GM18867 (cell line): ENCODE measurements around the gene ZNF311.
"Not testable (repeated sequence)": the region's sequence is repeated elsewhere in the genome, so short reads cannot be mapped to it uniquely, and the experiment has no call there.

Source experiments
- ATAC-seq: cut with Tn5 transposase; IDR thresholded peaks from one replicate; pipeline ENCODE4 v1.9.1; 2021; ENCODE audit warnings: mild to moderate bottlenecking, moderate library complexity; ENCODE audit not compliant: unreplicated experiment

The ZNF311 gene

GRCh38 chr6:28983838-28984237 lies 21.3 kb downstream of the ZNF311 start:
- ATAC-seq, result no peak

GRCh38 chr6:28982476-28983266 lies 22.4 kb downstream of the ZNF311 start:
- ATAC-seq, result no peak

- peak; percentile 48 for ATAC-seq
Measured at GRCh38 chr6:28981833-28982475, 23.2 kb downstream of the ZNF311 start.

- ATAC-seq, result peak; percentile 28
Measured at GRCh38 chr6:28981431-28981832, 23.7 kb downstream of the ZNF311 start.

- ATAC-seq, result peak; percentile 41
Measured at GRCh38 chr6:28980852-28981430, 24.2 kb downstream of the ZNF311 start.

- no peak for ATAC-seq
Measured at GRCh38 chr6:28980137-28980851, 24.8 kb downstream of the ZNF311 start.

GRCh38 chr6:28979679-28980078 lies 25.4 kb downstream of the ZNF311 start:
- no peak for ATAC-seq

GRCh38 chr6:28978959-28979561 lies 26.1 kb downstream of the ZNF311 start:
- peak; percentile 29 for ATAC-seq

- ATAC-seq, result no peak
Measured at GRCh38 chr6:28978133-28978491, 27.0 kb downstream of the ZNF311 start.

- ATAC-seq, result no peak
Measured at GRCh38 chr6:28977341-28978132, 27.6 kb downstream of the ZNF311 start.

- ATAC-seq, result no peak
Measured at GRCh38 chr6:28976677-28977076, 28.4 kb downstream of the ZNF311 start.

GRCh38 chr6:28974505-28974904 lies 30.6 kb downstream of the ZNF311 start:
- ATAC-seq, result no peak

GRCh38 chr6:28970056-28970455 lies 35.1 kb downstream of the ZNF311 start:
- ATAC-seq, result not testable (repeated sequence)

GRCh38 chr6:28969129-28969528 lies 36.0 kb downstream of the ZNF311 start:
- ATAC-seq, result no peak

- ATAC-seq, result no peak
Measured at GRCh38 chr6:28968476-28968875, 36.6 kb downstream of the ZNF311 start.

- ATAC-seq, result no peak
Measured at GRCh38 chr6:28965706-28966105, 39.4 kb downstream of the ZNF311 start.

GRCh38 chr6:28960846-28961500 lies 44.1 kb downstream of the ZNF311 start:
- no peak for ATAC-seq

- ATAC-seq, result not testable (repeated sequence)
Measured at GRCh38 chr6:28958561-28959243, 46.4 kb downstream of the ZNF311 start.

- not testable (repeated sequence) for ATAC-seq
Measured at GRCh38 chr6:28957795-28958314, 47.3 kb downstream of the ZNF311 start.
